ENCODE measurements around the gene OR6K3.
A peak's percentile ranks its signal among the peaks of the same experiment; 100 is the strongest.

OR6K3 gene, protein sequence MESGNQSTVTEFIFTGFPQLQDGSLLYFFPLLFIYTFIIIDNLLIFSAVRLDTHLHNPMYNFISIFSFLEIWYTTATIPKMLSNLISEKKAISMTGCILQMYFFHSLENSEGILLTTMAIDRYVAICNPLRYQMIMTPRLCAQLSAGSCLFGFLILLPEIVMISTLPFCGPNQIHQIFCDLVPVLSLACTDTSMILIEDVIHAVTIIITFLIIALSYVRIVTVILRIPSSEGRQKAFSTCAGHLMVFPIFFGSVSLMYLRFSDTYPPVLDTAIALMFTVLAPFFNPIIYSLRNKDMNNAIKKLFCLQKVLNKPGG

DNA sequence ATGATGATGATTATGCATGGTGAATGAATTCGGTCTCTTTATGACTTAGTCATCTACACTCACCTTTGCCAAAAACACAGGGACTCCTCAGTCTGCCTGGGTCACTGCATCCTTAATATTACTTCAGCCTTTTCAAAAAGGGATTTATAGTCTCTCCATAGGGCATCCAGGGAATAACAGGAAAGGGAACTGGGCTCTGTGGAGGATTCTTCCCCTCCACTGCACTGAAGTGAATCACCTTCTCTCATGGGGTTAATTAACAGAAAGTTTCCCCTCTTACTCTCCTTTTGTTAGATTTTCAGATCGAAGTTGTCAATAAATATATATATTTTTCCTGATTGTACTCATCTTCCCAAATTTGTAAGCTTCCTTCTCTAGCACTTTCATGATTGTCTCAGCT is at the start of gene OR6K3:
Gene OR6K3 (minus strand): TSS at position 101 of the 400 bp plus-strand sequence. CDS start 2,605 bp downstream, outside the sequence.
- TF ChIP-seq GATA1 (IDR thresholded peaks at IDR 0.05; ENCODE audit: low read depth, low read length) (no peak), POLR2A (IDR thresholded peaks at IDR 0.05; ENCODE audit: low read length) (no peak)
- no peak for DNase-seq

GRCh38 chr1:158754420-158754819 is 33.9 kb upstream of the OR6K3 start, which contains the start of gene OR6K6:
Gene OR6K6, plus strand, starts transcription at chr1:158754720. Its CDS starts 168 bp downstream, at chr1:158754888.
- no peak for DNase-seq
- TF ChIP-seq POLR2A (IDR thresholded peaks at IDR 0.05; ENCODE audit: low read length) (no peak), GATA1 (IDR thresholded peaks at IDR 0.05; ENCODE audit: low read depth, low read length) (no peak)

DNA sequence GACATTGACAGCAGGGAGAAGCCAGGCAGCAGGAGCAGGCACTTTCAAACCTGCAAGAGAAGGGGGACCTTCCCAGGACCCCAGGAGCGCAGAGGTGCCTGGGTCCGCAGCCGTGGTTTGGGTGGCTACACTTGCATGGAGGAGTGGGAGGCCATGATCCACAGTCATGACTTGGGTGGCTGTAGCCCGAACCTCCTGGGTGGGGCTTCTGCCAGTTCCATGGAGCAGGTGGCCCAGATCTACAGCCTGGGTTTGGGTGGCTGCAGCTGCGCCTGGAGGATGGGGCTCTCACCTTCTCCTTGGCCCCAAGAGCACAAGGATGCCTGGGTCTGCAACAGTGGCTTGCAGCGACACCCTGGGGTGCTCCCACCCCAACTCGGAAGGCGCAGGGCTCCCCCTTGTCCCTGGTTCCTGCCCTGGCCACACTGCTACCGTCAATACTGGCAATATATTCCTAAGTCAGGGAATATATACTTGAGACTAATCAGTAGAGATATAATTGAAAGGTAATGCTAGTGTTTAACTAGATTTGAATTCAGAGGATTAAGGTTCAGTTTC is 31.7 kb upstream of the OR6K3 start:
- no peak for DNase-seq
- TF ChIP-seq POLR2A (IDR thresholded peaks at IDR 0.05; ENCODE audit: low read length), result no peak
- no peak for TF ChIP-seq GATA1 (IDR thresholded peaks at IDR 0.05; ENCODE audit: low read depth, low read length)

- DNase-seq, result peak in 1 of 2 experiments; percentile 13
- no peak for TF ChIP-seq POLR2A (IDR thresholded peaks at IDR 0.05; ENCODE audit: low read length)
- no peak for TF ChIP-seq GATA1 (IDR thresholded peaks at IDR 0.05; ENCODE audit: low read depth, low read length)
Measured at GRCh38 chr1:158735848-158736247, 15.3 kb upstream of the OR6K3 start.

GRCh38 chr1:158732524-158732923 is 12.0 kb upstream of the OR6K3 start:
- DNase-seq, result peak; percentile 66 to 74

DNA sequence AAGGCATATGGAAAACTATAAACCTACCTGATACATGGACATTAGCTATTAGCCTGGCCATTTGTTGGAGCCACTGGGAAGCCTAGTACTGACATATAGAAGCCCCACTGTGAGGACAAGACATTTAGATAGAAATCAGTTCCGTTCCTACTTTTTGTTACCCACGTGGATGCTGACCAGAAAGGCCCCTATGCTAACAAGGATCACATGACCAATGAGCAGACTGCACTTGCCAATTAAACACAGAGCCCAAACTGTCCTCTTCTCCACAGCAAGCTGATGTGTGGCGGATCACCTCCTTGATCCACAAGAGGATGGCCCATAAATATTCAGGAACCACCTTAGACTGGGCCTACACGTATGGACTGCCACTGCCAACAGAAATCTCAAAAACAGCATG is 11.2 kb upstream of the OR6K3 start:
- TF ChIP-seq GATA1 (IDR thresholded peaks at IDR 0.05; ENCODE audit: low read depth, low read length) (no peak), POLR2A (IDR thresholded peaks at IDR 0.05; ENCODE audit: low read length) (no peak)
- DNase-seq, result no peak

More at GRCh38 chr1:158732524-158732923, 12.0 kb upstream of the OR6K3 start:
- TF ChIP-seq GATA1 (IDR thresholded peaks at IDR 0.05; ENCODE audit: low read depth, low read length), result no peak
- TF ChIP-seq POLR2A (IDR thresholded peaks at IDR 0.05; ENCODE audit: low read length), result no peak

GRCh38 chr1:158730453-158730852 is 9.9 kb upstream of the OR6K3 start:
- TF ChIP-seq POLR2A (IDR thresholded peaks at IDR 0.05; ENCODE audit: low read length) (no peak), GATA1 (IDR thresholded peaks at IDR 0.05; ENCODE audit: low read depth, low read length) (no peak)
- no peak for DNase-seq

DNA sequence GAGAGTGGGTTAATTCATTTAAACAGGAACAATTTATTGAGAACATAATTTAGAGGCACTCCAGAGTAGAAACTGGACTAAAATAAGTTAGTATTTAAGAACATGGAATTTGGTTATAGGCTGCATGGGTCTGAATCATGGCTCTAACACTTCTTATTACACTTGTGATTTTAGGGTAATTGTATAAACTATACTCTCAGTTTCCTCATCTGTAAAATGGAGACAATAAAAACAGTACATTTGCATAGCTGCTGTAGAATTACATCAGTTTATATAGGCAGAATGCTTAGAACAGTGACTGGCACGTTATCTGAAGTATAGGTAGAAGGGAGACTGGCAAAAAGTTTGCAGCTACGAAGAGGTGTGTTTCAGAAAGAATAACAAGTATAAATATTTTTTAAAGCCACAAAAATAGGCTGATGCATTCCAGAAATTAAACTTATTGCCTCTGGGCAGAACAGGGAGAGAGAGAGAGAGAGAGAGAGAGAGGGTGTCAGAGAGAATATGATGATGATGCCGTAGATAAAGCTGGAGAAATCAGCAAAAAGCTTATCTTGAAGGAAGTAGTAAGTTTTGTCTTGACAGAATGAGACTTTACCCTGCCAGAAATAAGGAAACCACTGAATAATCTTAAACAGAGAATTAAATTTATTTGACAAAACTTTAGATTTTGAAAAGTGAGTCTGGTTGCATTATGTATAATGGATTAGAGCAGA is 8.1 kb upstream of the OR6K3 start:
- TF ChIP-seq GATA1 (IDR thresholded peaks at IDR 0.05; ENCODE audit: low read depth, low read length) (no peak), POLR2A (IDR thresholded peaks at IDR 0.05; ENCODE audit: low read length) (no peak)

DNA sequence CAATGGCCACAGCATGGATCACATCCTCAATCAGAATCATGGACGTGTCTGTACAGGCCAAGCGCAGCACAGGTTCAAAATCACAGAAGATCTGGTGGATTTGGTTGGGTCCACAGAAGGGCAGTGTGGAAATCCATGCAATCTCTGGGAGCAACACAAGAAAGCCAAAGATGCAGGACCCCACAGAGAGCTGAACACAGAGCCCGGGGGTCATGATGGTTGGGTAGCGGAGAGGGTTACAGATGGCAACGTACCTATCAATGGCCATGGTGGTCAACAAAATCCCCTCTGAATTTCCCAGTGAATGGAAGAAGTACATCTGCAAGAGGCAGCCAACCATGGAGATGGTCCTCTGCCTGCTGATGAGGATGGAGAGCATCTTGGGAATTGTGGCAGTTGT is 3.9 kb upstream of the OR6K3 start:
- DNase-seq, result no peak
- no peak for TF ChIP-seq GATA1 (IDR thresholded peaks at IDR 0.05; ENCODE audit: low read depth, low read length)
- TF ChIP-seq POLR2A (IDR thresholded peaks at IDR 0.05; ENCODE audit: low read length), result no peak

More for the DNA sequence above, 8.1 kb upstream of the OR6K3 start:
- DNase-seq, result peak; percentile 23 to 30

- TF ChIP-seq POLR2A (IDR thresholded peaks at IDR 0.05; ENCODE audit: low read length) (no peak), GATA1 (IDR thresholded peaks at IDR 0.05; ENCODE audit: low read depth, low read length) (no peak)
Measured at GRCh38 chr1:158719664-158720063, 856 bp downstream of the OR6K3 start.

GRCh38 chr1:158717344-158717743 is 3.2 kb downstream of the OR6K3 start:
- no peak for DNase-seq
- TF ChIP-seq POLR2A (IDR thresholded peaks at IDR 0.05; ENCODE audit: low read length), result no peak
- TF ChIP-seq GATA1 (IDR thresholded peaks at IDR 0.05; ENCODE audit: low read depth, low read length), result no peak

More at GRCh38 chr1:158719664-158720063, 856 bp downstream of the OR6K3 start:
- no peak for DNase-seq

- TF ChIP-seq POLR2A (IDR thresholded peaks at IDR 0.05; ENCODE audit: low read length) (no peak), GATA1 (IDR thresholded peaks at IDR 0.05; ENCODE audit: low read depth, low read length) (no peak)
- no peak for DNase-seq
Measured at GRCh38 chr1:158716335-158716734, 4.2 kb downstream of the OR6K3 start.

DNA sequence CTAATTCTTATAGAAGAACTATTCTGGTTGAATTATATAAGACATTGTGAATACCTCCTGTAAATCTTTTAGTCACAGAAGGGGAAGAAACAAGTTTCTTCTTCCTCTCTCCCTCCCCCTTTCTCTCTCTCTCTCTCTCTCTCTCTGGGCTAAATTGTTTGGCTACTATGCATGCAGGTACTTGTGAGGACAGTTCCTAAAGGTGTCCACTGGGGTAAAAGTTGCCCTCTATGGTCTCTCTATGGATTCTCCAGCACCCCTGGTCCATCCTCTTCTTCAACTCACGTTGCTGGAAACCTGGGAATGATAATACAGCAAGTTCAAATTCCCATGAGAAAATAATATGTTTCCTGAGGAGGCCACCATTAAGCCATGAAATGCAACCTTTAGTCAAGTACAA is 5.8 kb downstream of the OR6K3 start:
- no peak for DNase-seq
- no peak for TF ChIP-seq POLR2A (IDR thresholded peaks at IDR 0.05; ENCODE audit: low read length)
- TF ChIP-seq GATA1 (IDR thresholded peaks at IDR 0.05; ENCODE audit: low read depth, low read length), result no peak

DNA sequence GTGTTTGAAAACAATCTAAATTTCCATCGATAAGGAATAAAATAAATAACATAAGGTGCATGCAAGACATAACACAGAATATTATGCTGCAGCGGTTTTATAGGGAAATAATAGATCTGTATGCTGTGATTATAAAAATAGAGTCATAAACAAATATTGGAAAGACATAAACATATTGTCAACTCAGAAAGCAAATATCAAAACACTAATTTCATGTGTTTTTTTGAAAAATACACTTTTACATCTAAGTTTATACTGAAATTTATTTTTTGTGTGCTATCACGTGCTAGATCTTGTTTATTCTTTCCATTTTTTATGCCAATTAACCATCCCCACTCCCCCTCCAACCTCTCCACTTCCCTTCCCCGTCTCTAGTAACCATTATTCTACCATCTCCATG is 9.4 kb downstream of the OR6K3 start:
- no peak for DNase-seq
- no peak for TF ChIP-seq GATA1 (IDR thresholded peaks at IDR 0.05; ENCODE audit: low read depth, low read length)
- no peak for TF ChIP-seq POLR2A (IDR thresholded peaks at IDR 0.05; ENCODE audit: low read length)
